Hepatocyte (in vitro differentiated cells): ENCODE measurements around the gene IQCM. TPM values are rescaled to one million over a fixed set of nuclear protein-coding genes. Genes with fewer than 3 reads are reported as not detected.
"Not testable (repeated sequence)": the region's sequence is repeated elsewhere in the genome, so short reads cannot be mapped to it uniquely, and the experiment has no call there.

Experiments
- DNase-seq: peaks from one replicate; pipeline ENCODE4 v3.0.0-alpha.2; 2016; ENCODE audit warnings: low spot score
- H2AFZ ChIP-seq: fragments of 200-600 bp; sonication (generic); 2 replicates; pipeline ENCODE4 v1.6.0; 2016; ENCODE audit warnings: antibody characterized with exemption, mild to moderate bottlenecking
- H3K27ac ChIP-seq: fragments of 200-600 bp; sonication (generic); 2 replicates; pipeline ENCODE4 v1.5.1; 2016; ENCODE audit warnings: mild to moderate bottlenecking
- H3K27me3 ChIP-seq: fragments of 200-600 bp; sonication (generic); 2 replicates; pipeline ENCODE4 v1.6.1; 2016
- H3K36me3 ChIP-seq: fragments of 200-600 bp; sonication (generic); replicated peaks from 2 replicates; pipeline ENCODE4 v1.5.1; 2016; ENCODE audit warnings: low read depth; ENCODE audit not compliant: insufficient read depth
- H3K4me1 ChIP-seq: fragments of 200-600 bp; sonication (generic); 2 replicates; pipeline ENCODE4 v1.5.1; 2016; ENCODE audit warnings: mild to moderate bottlenecking, moderate library complexity; ENCODE audit not compliant: insufficient read depth
- H3K4me2 ChIP-seq: fragments of 200-600 bp; sonication (generic); 2 replicates; pipeline ENCODE4 v1.6.0; 2016
- H3K4me3 ChIP-seq: fragments of 200-600 bp; sonication (generic); 2 replicates; pipeline ENCODE4 v1.5.1; 2016; ENCODE audit warnings: mild to moderate bottlenecking
- H3K79me2 ChIP-seq: fragments of 200-600 bp; sonication (generic); 2 replicates; pipeline ENCODE4 v1.6.0; 2017; ENCODE audit warnings: mild to moderate bottlenecking
- H3K9me2 ChIP-seq: fragments of 200-600 bp; sonication (generic); replicated peaks from 2 replicates; pipeline ENCODE4 v1.6.0; 2017; ENCODE audit warnings: mild to moderate bottlenecking; ENCODE audit not compliant: insufficient read depth
- H3K9me3 ChIP-seq: fragments of 200-600 bp; sonication (generic); 2 replicates; pipeline ENCODE4 v1.5.1; 2016; ENCODE audit warnings: low read depth, mild to moderate bottlenecking
- H4K20me1 ChIP-seq: fragments of 200-600 bp; sonication (generic); 2 replicates; pipeline ENCODE4 v1.6.0; 2016; ENCODE audit warnings: mild to moderate bottlenecking; ENCODE audit not compliant: insufficient read depth, poor library complexity, severe bottlenecking
- CTCF ChIP-seq: fragments of 200-600 bp; sonication (generic); IDR thresholded peaks from 2 replicates; pipeline ENCODE4 v1.5.1; 2016; ENCODE audit warnings: antibody characterized with exemption, mild to moderate bottlenecking; ENCODE audit not compliant: poor library complexity
- EZH2 ChIP-seq: fragments of 200-600 bp; sonication (generic); IDR thresholded peaks from 2 replicates; pipeline ENCODE4 v1.6.1; 2016; ENCODE audit warnings: antibody characterized with exemption, mild to moderate bottlenecking, borderline replicate concordance
- EZH2phosphoT487 ChIP-seq: fragments of 200-600 bp; sonication (generic); IDR thresholded peaks from one replicate; pipeline ENCODE4 v1.6.1; 2018; ENCODE audit warnings: antibody characterized with exemption, mild to moderate bottlenecking, low read depth, moderate library complexity; ENCODE audit not compliant: unreplicated experiment, severe bottlenecking
- WGBS: methylation state at CpG from one replicate; pipeline ENCODE4 v1.1.6; 2016; ENCODE audit warnings: low lambda C conversion rate; ENCODE audit errors: missing lambda C conversion rate; 5-methylcytosine and 5-hydroxymethylcytosine counted together
- polyA plus RNA-seq: library from polyadenylated mRNA; unstranded; fragments of >200 nt; fragmentation: Nextera tagmentation; extraction: Ambion mirVana; gene quantifications from 2 replicates; pipeline ENCODE4 v1.2.1, GENCODE V29; 2016
- total RNA-seq: library from RNA; depleted of rRNA; stranded (reverse); fragments of >200 nt; gene quantifications from 2 replicates; pipeline ENCODE4 v1.2.3, GENCODE V29; 2014

IQCM gene
- total and polyA plus RNA-seq, 2 experiments from 2014 or later: 0.06 to 1.5 TPM

- H3K9me2 ChIP-seq: no peaks in the 10 kb centered on the region
- no peak overlapping the region for H2AFZ ChIP-seq
- WGBS: 88% methylated on average over 2 of the region's 2 CpGs
- DNase-seq: no peak
- no peak overlapping the region for H3K4me2 ChIP-seq
- H3K79me2 ChIP-seq: no peaks in the 10 kb centered on the region
- no peak overlapping the region for H3K27ac ChIP-seq
- H3K36me3 ChIP-seq: no peaks in the 10 kb centered on the region
- H3K9me3 ChIP-seq: no peaks in the 10 kb centered on the region
- H3K27me3 ChIP-seq: no peaks in the 10 kb centered on the region
- TF ChIP-seq EZH2phosphoT487 (no peak), CTCF (no peak), EZH2 (no peak)
- H3K4me1 ChIP-seq: no peaks in the 10 kb centered on the region
- H3K4me3 ChIP-seq: no peak overlapping the region
- H4K20me1 ChIP-seq: no peaks in the 10 kb centered on the region
Observed at GRCh38 chr4:149511558-149512298, 303.9 kb downstream of the IQCM start.

GRCh38 chr4:149507309-149507708, 308.3 kb downstream of the IQCM start:
- not testable (repeated sequence) for H3K27me3 ChIP-seq, H4K20me1 ChIP-seq, H3K4me2 ChIP-seq, H3K4me3 ChIP-seq, H3K4me1 ChIP-seq, H3K27ac ChIP-seq, H2AFZ ChIP-seq, H3K79me2 ChIP-seq, DNase-seq, H3K9me3 ChIP-seq, H3K36me3 ChIP-seq, H3K9me2 ChIP-seq
- WGBS: 100% methylated on average over 1 of the region's 1 CpG

- Histone ChIP-seq H4K20me1 (no peaks in the 10 kb centered on the region), H3K9me2 (no peaks in the 10 kb centered on the region), H3K4me3 (no peak overlapping the region), H3K4me1 (no peaks in the 10 kb centered on the region), H3K79me2 (no peaks in the 10 kb centered on the region), H3K4me2 (no peak overlapping the region), H3K27ac (no peak overlapping the region), H3K27me3 (no peaks in the 10 kb centered on the region), H3K9me3 (no peaks in the 10 kb centered on the region), H2AFZ (no peak overlapping the region), H3K36me3 (no peaks in the 10 kb centered on the region)
- WGBS: 80% methylated on average over 2 of the region's 2 CpGs
- TF ChIP-seq CTCF (no peak), EZH2 (no peak), EZH2phosphoT487 (no peak)
- DNase-seq: no peak
Observed at GRCh38 chr4:149500806-149501205, 314.8 kb downstream of the IQCM start.

GRCh38 chr4:149499726-149500125, 315.9 kb downstream of the IQCM start:
- DNase-seq: no peak
- TF ChIP-seq EZH2phosphoT487 (no peak), EZH2 (no peak), CTCF (no peak)
- Histone ChIP-seq H4K20me1 (no peaks in the 10 kb centered on the region), H3K9me3 (no peaks in the 10 kb centered on the region), H3K4me3 (no peak overlapping the region), H2AFZ (no peak overlapping the region), H3K27ac (no peak overlapping the region), H3K36me3 (no peaks in the 10 kb centered on the region), H3K9me2 (no peaks in the 10 kb centered on the region), H3K4me2 (no peak overlapping the region), H3K4me1 (no peaks in the 10 kb centered on the region), H3K27me3 (no peaks in the 10 kb centered on the region), H3K79me2 (no peaks in the 10 kb centered on the region)
- WGBS: 82% methylated on average over 2 of the region's 2 CpGs
